ENCODE results near the gene MAP3K15. TPM values are rescaled to one million over a fixed set of nuclear protein-coding genes. Genes with fewer than 3 reads are reported as not detected.

Gene MAP3K15
- total and polyA plus RNA-seq, 2 experiments from 2014 or later = 1.2 to 2.8 TPM

DNA sequence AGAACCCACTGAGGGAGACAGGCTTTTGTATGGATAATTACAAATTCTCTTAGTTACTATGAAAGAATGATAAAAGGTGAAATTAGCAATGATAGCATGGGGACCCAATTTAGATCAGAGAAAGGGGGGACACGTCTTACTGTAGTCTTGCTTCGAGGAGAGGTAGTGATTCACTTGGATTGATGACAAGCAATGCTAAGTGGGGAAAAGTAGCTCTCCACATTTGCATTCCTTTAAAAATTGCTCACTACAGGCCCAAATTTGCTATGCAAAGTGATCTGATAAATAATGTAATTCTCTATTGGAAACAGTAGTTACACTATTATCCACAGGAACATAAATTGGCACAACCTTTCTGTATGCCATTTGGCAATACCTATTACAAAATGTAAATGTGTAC lies 42.5 kb upstream of the MAP3K15 start:
- Histone ChIP-seq H3K9me3 (ENCODE audit: low read depth) (no peaks in the 10 kb centered on the region), H3K27ac (no peak overlapping the region), H3K4me3 (no peak overlapping the region), H3K27me3 (no peaks in the 10 kb centered on the region), H3K36me3 (no peaks in the 10 kb centered on the region), H3K4me1 (ENCODE audit: low read depth) (no peaks in the 10 kb centered on the region)
- TF ChIP-seq, protein P1, sequence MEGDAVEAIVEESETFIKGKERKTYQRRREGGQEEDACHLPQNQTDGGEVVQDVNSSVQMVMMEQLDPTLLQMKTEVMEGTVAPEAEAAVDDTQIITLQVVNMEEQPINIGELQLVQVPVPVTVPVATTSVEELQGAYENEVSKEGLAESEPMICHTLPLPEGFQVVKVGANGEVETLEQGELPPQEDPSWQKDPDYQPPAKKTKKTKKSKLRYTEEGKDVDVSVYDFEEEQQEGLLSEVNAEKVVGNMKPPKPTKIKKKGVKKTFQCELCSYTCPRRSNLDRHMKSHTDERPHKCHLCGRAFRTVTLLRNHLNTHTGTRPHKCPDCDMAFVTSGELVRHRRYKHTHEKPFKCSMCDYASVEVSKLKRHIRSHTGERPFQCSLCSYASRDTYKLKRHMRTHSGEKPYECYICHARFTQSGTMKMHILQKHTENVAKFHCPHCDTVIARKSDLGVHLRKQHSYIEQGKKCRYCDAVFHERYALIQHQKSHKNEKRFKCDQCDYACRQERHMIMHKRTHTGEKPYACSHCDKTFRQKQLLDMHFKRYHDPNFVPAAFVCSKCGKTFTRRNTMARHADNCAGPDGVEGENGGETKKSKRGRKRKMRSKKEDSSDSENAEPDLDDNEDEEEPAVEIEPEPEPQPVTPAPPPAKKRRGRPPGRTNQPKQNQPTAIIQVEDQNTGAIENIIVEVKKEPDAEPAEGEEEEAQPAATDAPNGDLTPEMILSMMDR (IDR thresholded peaks at IDR 0.05; ENCODE audit: low read depth, low read length) = no peak
- DNase-seq (ENCODE audit: low read depth in 1 of 2, low spot score in 1 of 2) = no peak

DNA sequence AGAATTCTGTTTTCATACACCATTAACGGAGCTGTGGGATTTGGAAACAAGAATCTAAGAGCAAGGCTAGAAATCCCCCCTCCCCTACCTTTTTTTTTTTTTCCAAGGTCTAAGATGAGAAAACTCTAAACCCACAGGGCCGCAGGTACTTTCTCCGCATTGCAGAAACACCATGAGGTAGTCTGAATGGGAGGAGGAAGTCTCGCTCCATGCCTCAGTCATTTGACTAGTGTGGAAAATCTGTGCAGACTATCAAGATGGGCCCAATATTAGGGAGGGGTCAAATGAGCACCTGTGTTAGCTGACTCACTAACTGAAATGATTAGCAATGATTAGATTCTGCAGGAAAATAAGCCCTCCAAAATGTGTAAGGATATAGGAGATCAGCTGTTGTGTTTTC lies 40.9 kb upstream of the MAP3K15 start:
- no peak overlapping the region for H3K27ac ChIP-seq

DNA sequence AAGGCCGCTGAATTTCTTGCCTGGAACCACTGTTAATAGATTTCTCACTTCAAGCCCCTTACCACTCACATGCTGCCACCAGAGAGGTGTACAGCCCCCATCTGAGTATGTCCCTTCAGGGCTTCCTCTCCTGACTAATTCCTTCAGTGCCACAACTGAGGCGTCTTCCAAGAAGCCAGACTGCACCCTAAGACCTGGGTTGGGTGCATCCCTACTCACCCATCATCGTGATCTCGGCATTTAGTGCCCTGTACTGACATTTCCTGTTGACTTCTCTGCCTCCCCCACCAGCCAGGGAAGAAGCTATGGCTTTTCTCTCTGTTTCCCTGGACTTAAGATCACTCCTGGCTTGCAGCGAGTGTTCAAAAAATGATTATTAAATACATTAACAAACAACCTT lies 40.4 kb upstream of the MAP3K15 start:
- Histone ChIP-seq H3K4me3 (no peak overlapping the region), H3K9me3 (ENCODE audit: low read depth) (no peaks in the 10 kb centered on the region), H3K27ac (no peak overlapping the region), H3K4me1 (ENCODE audit: low read depth) (no peaks in the 10 kb centered on the region), H3K27me3 (no peaks in the 10 kb centered on the region), H3K36me3 (no peaks in the 10 kb centered on the region)
- no peak for DNase-seq (ENCODE audit: low read depth in 1 of 2, low spot score in 1 of 2)
- TF ChIP-seq, protein P1 (IDR thresholded peaks at IDR 0.05; ENCODE audit: low read depth, low read length) = no peak

More for the DNA sequence above, 40.9 kb upstream of the MAP3K15 start:
- Histone ChIP-seq H3K4me3 (no peak overlapping the region), H3K9me3 (ENCODE audit: low read depth) (no peaks in the 10 kb centered on the region), H3K36me3 (no peaks in the 10 kb centered on the region), H3K27me3 (no peaks in the 10 kb centered on the region), H3K4me1 (ENCODE audit: low read depth) (no peaks in the 10 kb centered on the region)
- TF ChIP-seq, protein P1 (IDR thresholded peaks at IDR 0.05; ENCODE audit: low read depth, low read length) = no peak
- DNase-seq (ENCODE audit: low read depth in 1 of 2, low spot score in 1 of 2) = no peak

DNA sequence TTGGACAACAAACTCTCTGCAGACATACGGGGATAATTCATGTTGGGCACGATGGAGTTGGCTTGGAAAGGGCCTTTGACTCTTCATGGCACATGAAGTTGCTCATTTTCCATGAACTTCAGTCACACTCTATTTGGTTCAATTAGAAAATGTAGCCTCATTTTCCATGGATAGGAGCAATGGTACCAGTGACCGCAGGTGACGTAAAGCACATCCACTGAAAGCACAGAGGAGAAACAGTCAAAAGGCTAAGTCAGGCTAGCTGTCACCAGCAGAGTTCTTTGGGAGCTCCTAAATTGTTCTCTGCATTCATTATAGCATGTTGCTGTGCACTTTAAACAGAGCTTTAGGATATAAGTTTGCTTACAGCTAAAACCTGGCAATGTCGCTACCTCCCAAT lies 39.9 kb upstream of the MAP3K15 start:
- no peak for DNase-seq (ENCODE audit: low read depth in 1 of 2, low spot score in 1 of 2)
- no peak overlapping the region for H3K4me3 ChIP-seq
- no peaks in the 10 kb centered on the region for H3K4me1 ChIP-seq (ENCODE audit: low read depth)
- H3K9me3 ChIP-seq (ENCODE audit: low read depth) = no peaks in the 10 kb centered on the region
- no peak overlapping the region for H3K27ac ChIP-seq
- no peaks in the 10 kb centered on the region for H3K27me3 ChIP-seq
- H3K36me3 ChIP-seq = no peaks in the 10 kb centered on the region
- TF ChIP-seq, protein P1 (IDR thresholded peaks at IDR 0.05; ENCODE audit: low read depth, low read length) = no peak

DNA sequence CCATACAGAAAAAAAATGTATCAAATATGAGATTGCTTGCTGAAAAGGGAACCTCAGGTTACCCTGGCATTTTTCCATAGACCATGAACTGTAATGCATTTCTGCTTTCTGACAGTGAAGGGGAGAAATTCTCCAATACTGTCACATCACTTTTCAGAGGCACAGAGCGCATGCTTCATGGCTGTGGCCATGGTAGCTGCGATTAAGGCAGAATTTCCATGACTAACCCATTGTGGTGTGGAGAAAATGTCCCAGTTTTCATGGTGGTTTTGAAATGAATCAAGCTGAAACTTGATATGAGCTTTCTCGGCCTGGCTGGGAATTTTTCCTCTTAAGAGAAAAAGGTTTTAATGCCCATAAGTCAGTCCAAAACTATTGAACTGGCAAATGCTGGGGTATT lies 39.5 kb upstream of the MAP3K15 start:
- Histone ChIP-seq H3K4me3 (no peak overlapping the region), H3K27me3 (no peaks in the 10 kb centered on the region), H3K9me3 (ENCODE audit: low read depth) (no peaks in the 10 kb centered on the region), H3K4me1 (ENCODE audit: low read depth) (no peaks in the 10 kb centered on the region), H3K27ac (no peak overlapping the region), H3K36me3 (no peaks in the 10 kb centered on the region)
- peak in 1 of 2 donors; percentile 37 for DNase-seq (ENCODE audit: low read depth in 1 of 2, low spot score in 1 of 2)
- TF ChIP-seq, protein P1 (IDR thresholded peaks at IDR 0.05; ENCODE audit: low read depth, low read length) = no peak

DNA sequence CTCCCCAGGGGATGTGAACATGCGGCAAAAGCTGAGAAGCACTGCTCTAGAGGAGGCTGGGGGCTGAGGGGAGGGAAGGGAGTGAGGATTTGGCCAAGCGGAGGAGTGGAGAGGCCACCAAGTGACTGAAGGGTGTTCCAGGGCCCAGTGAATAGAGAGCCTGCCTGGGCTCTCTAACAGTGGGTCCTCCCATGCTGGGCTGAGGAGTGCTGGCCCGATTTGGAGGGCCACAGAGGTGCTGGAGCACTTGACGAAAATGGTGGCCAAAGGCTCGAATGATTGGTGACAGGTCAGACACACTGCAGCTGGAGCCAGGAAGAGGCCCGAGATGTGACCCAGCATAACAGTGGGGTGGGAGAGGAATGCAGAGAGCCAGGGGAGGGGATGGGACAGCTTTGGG lies 37.5 kb upstream of the MAP3K15 start:
- TF ChIP-seq, protein P1 (IDR thresholded peaks at IDR 0.05; ENCODE audit: low read depth, low read length) = no peak
- H3K4me1 ChIP-seq (ENCODE audit: low read depth) = no peaks in the 10 kb centered on the region
- H3K9me3 ChIP-seq (ENCODE audit: low read depth) = no peaks in the 10 kb centered on the region
- no peak overlapping the region for H3K27ac ChIP-seq
- no peak for DNase-seq (ENCODE audit: low read depth in 1 of 2, low spot score in 1 of 2)
- no peaks in the 10 kb centered on the region for H3K27me3 ChIP-seq
- H3K4me3 ChIP-seq = no peak overlapping the region
- H3K36me3 ChIP-seq = no peaks in the 10 kb centered on the region

Measured in cardiac muscle cell (in vitro differentiated cells and primary cell).